Renal cortical epithelial cell (primary cell): ENCODE results near the gene TMEM141. TPM values are rescaled to one million over a fixed set of nuclear protein-coding genes. Genes with fewer than 3 reads are reported as not detected.
"Not testable (repeated sequence)": the region's sequence is repeated elsewhere in the genome, so short reads cannot be mapped to it uniquely, and the experiment has no call there.

ENCODE experiments used
- DNase-seq: peaks from one replicate; pipeline ENCODE4 v3.0.0-alpha.2; 2011; ENCODE audit warnings: low read depth
- total RNA-seq: library from RNA; depleted of rRNA; stranded (reverse); fragments of >200 nt; gene quantifications from 2 replicates; pipeline ENCODE4 v1.2.3, GENCODE V29; 2014

The TMEM141 gene
- total RNA-seq, 1 donor from 2014 or later: 29.9 TPM

GRCh38 chr9:136773386-136774044 is 17.6 kb upstream of the TMEM141 start:
- no peak for DNase-seq

- DNase-seq: no peak
These were observed 16.6 kb upstream of the TMEM141 start for GRCh38 chr9:136774416-136775045.

- no peak for DNase-seq
These were observed 16.0 kb upstream of the TMEM141 start for GRCh38 chr9:136775191-136775590.

DNA sequence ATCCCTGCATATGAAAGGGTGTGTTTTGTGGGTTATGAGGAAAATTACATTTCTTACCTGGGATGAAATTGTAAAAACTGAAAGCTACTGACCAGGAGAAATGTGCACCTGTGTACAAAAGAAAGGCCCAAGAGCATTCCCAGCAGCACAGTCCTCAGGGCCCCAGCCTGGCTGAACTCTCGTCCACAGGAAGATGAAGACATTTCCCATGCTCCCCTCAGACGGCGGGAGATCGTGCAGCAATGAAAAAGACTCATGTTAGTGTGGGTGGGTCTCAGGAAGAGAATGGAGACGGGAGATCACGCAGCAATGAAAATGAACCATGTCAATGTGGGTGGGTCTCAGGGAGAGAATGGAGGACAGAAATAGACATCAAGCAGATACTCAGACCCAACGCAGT is 14.2 kb upstream of the TMEM141 start:
- DNase-seq: no peak

- no peak for DNase-seq
These were observed 13.8 kb upstream of the TMEM141 start for GRCh38 chr9:136777359-136777758.

DNA sequence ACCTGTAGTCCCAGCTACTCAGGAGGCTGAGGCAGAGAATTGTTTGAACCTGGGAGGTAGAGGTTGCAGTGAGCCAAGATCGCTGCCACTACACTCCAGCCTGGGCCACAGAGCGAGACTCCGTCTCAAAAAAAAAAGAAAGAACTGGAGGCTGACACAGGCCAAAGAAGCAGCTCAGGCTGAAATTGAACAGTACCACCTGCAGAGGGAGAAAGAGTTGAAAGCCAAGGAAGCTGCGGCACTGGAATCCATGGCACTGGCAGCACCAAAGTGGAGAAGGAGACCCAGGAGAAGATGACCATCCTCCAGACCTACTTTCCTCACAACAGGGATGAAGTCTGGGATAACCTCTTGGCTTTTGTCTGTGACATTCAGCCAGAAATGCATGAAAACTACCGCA is 11.3 kb upstream of the TMEM141 start:
- DNase-seq: no peak

DNA sequence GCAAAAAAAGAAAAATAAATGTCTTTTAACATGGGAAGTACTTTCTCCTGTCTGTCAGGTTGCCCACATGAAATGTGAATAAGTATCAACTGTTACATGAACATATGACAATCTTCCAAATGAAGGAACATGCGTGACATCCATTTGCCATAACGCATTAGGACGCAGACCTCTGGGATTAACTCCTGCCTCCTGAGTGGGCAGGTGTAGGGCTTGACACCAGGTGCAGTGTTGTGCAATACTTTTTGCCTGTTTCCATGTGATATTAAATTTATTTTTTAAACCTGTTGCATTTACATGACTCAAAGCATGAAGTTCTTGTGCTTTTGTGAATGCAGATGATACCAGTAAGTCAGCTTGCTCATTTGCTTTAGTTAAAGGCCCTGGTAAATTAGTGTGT is 8.7 kb upstream of the TMEM141 start:
- DNase-seq: no peak

GRCh38 chr9:136784249-136784996 is 6.7 kb upstream of the TMEM141 start:
- DNase-seq: no peak

DNA sequence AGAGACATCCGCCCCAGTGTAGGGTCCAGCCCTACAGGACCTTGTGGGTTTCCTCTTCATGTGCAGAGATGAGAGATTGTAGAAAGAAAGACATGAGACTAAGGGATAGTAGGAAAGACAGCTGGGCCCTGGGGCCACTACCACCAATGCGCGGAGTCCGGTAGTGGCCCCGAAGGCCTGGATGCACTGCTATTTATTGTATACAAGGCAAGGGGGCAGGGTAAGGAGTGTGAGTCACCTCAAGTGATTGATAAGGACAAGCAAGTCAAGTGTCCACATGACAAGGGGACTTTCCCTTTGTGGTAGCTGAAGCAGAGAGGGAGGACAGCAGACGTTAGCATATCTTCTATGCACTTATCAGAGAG is 6.2 kb upstream of the TMEM141 start:
- no peak for DNase-seq

- DNase-seq: not testable (repeated sequence)
These were observed 5.4 kb upstream of the TMEM141 start for GRCh38 chr9:136785565-136786355.

DNA sequence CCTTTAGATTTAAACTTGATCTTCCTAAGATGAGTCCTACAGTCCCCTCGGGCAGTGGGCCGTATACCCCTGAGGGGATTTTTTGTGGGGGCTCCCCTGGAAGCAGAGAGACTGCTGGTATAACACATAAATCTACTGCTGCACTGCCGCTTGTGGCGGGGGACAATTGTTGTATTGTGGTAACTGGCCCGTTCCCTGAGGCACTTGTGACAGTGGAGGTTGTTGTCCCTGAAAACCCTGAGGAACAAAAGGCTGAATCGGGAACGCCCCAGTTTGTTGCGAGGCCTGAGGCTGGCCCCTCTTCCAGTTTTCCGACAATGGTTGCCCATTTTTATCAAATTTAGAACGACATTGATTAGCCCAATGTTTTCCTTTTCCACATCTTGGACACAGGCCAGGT is 4.7 kb upstream of the TMEM141 start:
- no peak for DNase-seq

DNA sequence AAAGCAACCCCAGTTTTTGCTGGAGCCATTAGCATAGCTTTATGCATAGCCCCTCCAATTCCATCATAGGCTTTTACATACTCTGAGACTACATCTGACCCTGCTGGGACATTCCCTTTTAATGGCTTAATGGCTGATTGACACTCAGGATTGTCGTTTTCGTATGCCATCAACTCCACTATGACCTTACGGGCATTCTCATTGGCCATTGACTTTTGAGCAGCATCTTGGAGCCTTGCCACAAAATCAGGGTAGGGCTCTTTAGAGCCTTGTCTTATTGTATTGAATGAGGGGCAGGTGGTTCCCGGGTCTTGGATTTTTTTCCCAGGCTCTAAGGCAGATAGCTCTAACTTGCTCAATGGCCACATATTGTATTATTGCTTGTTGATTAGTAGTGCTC is 4.2 kb upstream of the TMEM141 start:
- not testable (repeated sequence) for DNase-seq

DNA sequence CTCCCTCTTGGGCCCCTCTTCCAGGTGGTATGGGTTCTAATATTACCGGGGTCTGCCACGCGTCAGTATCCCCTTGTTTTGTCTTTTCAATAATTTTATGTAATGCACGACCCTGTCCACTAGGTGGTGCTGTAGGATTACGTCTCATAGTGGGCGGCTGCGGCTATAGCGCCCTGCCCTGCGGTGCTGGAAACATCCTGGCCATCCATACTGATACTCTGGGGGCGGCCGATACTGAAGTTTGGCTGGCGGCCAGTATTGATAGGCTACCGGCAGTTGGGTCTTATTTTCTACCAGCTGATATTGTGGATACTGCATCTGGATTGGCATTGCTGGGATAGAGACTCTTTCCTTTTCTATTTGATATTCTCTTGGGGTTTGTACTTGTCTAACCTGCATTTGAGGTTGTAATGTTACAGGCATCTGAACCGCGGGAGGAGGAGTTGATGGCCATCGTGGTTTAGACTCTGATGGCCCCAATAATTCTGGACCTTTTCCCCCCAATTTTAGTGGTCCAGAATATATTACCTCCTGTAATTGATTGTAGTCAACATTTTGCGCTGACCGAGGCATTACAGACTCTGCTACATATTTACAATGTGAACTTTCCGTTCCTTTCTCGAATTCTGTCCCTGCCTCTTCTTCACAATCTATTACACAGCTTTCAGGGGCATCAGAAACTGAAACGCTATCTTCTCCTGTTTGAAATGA is 3.3 kb upstream of the TMEM141 start:
- DNase-seq: no peak

DNA sequence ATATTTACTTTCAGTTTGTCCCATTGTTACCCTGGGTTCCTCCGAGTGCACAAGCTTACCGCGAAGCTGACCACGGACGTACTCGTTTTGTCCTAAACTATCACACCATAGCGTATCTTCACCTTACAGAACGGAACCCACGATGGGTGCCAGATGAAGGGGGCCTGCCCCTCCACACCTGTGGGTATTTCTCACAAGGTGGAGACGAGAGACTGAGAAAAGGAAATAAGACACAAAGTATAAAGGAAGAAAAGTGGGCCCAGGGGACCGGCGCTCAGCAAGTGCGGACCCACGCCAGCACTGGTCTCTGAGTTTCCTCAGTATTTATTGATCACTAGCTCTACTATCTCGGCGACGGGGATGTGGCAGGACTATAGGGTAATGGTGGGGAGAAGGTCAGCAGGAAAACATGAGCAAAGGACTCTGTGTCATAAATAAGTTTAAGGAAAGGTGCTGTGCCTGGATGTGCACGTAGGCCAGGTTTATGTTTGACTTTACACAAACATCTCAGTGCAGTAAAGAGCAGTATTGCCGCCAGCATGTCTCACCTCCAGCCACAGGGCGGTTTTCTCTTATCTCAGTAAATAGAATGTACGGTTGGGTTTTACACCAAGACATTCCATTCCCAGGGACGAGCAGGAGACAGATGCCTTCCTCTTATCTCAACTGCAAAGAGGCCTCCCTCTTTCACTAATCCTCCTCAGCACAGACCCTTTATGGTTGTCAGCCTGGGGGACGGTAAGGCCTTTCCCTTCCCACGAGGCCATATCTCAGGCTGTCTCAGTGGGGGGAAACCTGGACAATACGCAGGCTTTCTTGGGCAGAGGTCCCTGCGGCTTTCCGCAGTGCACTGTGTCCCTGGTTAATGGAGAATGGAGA is 2.3 kb upstream of the TMEM141 start:
- DNase-seq: not testable (repeated sequence)

DNA sequence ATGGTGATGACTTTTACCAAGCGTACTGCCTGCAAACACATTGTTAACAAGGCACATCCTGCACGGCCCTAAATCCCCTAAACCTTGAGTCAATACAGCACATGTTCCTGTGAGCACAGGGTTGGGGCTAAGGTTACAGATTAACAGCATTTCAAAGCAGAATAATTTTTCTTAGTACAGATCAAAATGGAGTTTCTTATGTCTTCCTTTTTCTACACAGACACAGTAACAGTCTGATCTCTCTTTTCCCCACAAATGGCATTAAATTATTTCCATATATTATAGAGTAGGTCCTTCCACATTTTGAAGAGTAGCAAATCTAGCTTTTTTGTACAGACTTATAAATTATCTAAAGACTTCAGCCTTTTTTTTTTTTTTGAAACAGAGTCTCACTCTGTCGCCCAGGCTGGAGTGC is 1.6 kb upstream of the TMEM141 start:
- no peak for DNase-seq

GRCh38 chr9:136791516-136792276 is 552 bp downstream of the TMEM141 start:
- DNase-seq: no peak

DNA sequence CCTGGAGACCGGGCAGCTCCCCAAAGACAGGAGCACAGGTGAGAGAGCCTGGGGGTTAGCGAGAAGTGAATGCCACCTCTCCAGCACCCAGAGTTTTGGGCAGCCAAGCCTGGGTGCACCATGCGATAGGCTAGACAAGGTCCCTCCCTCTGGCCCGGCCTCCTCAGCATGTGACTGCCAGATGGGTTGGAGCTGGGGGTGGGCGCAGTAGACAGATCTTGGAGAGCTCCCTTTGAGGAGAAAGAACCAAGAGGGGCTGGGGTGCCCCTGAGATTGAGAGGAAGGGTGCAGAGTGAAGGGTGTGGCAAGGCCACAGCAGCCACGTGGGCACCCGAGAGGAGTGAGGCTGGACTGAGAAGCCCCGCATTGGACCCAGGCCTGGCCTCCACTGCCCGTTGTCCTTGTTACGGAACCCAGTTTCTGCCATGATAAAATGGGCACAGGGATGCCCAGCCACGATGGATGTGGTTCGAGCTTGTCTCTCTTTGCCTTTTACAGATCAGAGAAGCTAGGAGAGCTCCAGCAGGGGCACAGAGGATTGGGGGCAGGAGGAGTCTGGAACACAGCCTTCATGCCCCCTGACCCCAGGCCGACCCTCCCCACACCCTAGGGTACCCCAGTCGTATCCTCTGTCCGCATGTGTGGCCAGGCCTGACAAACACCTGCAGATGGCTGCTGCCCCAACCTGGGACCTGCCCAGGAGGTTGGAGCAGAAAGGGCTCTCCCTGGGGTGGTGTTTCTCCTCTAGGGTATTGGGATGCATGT is 1.4 kb downstream of the TMEM141 start:
- DNase-seq: no peak

GRCh38 chr9:136793086-136793946 is 2.2 kb downstream of the TMEM141 start:
- no peak for DNase-seq
